ENCODE data around the gene ZBTB43. TPM values are rescaled to one million over a fixed set of nuclear protein-coding genes. Genes with fewer than 3 reads are reported as not detected.
"Not testable (repeated sequence)": the region's sequence is repeated elsewhere in the genome, so short reads cannot be mapped to it uniquely, and the experiment has no call there.

The ZBTB43 gene
- total RNA-seq, 6 donors from 2014 or later: 16.0 to 26.8 (median 19.4) TPM

DNA sequence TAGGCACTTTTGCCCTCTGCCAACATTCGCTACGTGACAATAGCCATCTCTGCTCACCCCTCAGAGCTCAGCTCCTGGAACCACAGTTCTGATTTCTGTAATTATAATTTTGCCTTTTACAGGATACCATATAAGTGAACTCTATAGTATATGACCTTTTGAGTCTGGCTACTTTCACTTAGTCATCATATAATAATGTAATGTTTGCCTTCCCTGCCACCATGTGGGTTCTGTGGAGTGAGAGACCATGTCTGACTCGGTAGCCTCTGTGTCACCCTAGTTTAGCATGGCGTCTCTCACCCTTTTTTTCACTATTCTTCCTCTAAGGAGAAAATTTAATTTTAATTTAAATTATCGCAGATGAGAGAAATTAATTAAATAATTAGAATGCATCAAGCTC is 28.9 kb upstream of the ZBTB43 start:
- Histone ChIP-seq H3K27ac (no peak overlapping the region), H3K27me3 (no peaks in the 10 kb centered on the region), H3K9me3 (no peaks in the 10 kb centered on the region), H3K4me3 (no peak overlapping the region), H3K4me1 (no peaks in the 10 kb centered on the region), H3K36me3 (no peaks in the 10 kb centered on the region)
- DNase-seq (no peak), ATAC-seq (ENCODE audit: low FRiP score in 2 of 2) (no peak)
- WGBS, 2 donors: 91 to 92% methylated on average over 5 of the region's 5 CpGs
- TF ChIP-seq POLR2AphosphoS5 (IDR thresholded peaks at IDR 0.05): no peak
- no peak for TF ChIP-seq POLR2A (IDR thresholded peaks at IDR 0.05)
- no peak for TF ChIP-seq EP300 (IDR thresholded peaks at IDR 0.05)
- TF ChIP-seq, protein P1, sequence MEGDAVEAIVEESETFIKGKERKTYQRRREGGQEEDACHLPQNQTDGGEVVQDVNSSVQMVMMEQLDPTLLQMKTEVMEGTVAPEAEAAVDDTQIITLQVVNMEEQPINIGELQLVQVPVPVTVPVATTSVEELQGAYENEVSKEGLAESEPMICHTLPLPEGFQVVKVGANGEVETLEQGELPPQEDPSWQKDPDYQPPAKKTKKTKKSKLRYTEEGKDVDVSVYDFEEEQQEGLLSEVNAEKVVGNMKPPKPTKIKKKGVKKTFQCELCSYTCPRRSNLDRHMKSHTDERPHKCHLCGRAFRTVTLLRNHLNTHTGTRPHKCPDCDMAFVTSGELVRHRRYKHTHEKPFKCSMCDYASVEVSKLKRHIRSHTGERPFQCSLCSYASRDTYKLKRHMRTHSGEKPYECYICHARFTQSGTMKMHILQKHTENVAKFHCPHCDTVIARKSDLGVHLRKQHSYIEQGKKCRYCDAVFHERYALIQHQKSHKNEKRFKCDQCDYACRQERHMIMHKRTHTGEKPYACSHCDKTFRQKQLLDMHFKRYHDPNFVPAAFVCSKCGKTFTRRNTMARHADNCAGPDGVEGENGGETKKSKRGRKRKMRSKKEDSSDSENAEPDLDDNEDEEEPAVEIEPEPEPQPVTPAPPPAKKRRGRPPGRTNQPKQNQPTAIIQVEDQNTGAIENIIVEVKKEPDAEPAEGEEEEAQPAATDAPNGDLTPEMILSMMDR (IDR thresholded peaks at IDR 0.05): no peak

DNA sequence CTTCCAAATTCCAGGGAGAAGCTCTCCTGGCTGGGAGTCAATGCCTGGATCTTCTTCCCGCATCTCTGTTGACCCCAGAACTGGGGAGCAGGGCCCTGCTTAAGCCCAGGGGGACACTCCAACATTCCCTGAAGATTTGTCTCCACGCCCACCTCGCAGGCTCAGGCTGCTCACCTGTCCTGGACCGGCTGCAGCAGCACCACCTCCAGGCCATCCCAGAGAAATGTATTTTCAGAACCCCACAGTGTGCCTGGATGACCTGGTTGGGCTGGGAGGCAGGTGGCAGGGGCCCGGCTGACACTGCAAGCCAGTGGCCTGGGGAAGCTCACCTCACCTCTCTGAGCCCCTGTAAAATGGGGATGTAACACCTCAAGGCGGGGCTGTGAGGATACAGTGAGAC is 27.1 kb upstream of the ZBTB43 start:
- ATAC-seq (ENCODE audit: low FRiP score in 2 of 2) (no peak), DNase-seq (no peak)

DNA sequence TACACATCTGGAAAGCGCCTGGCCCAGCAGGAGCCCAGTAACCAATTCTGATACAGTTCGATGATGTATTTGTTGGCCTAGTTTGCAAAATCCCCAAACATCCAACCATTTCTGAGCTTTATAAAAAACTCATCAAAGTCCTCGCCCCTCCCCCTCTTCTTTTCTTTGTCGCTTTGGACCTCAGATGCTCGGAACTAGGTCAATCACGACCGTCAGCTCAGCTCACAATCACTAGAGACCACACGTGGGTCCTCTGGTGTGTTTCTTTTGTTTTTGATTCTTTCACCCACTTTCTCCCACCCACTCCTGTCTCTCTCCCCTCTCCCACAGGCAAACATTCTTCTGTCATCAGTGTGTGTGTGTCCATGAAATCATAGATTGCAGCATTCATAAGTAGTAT is 26.7 kb upstream of the ZBTB43 start:
- ATAC-seq (ENCODE audit: low FRiP score in 2 of 2) (no peak), DNase-seq (no peak)
- H3K4me3 ChIP-seq: no peak overlapping the region
- no peaks in the 10 kb centered on the region for H3K9me3 ChIP-seq
- WGBS, 2 donors: 70 to 78% methylated on average over 7 to 8 of the region's 8 CpGs
- TF ChIP-seq, protein P1 (IDR thresholded peaks at IDR 0.05): no peak
- TF ChIP-seq EP300 (IDR thresholded peaks at IDR 0.05): no peak
- no peak for TF ChIP-seq POLR2A (IDR thresholded peaks at IDR 0.05)
- no peak for TF ChIP-seq POLR2AphosphoS5 (IDR thresholded peaks at IDR 0.05)
- H3K4me1 ChIP-seq: peaks cover 0 to 5% (median 2%) of the 10 kb centered on the region in 4 donors
- H3K27ac ChIP-seq: no peak overlapping the region
- no peaks in the 10 kb centered on the region for H3K27me3 ChIP-seq
- no peaks in the 10 kb centered on the region for H3K36me3 ChIP-seq

More for the DNA sequence above, 27.1 kb upstream of the ZBTB43 start:
- H3K9me3 ChIP-seq: no peaks in the 10 kb centered on the region
- peaks cover 0 to 5% (median 2%) of the 10 kb centered on the region in 4 donors for H3K4me1 ChIP-seq
- H3K27me3 ChIP-seq: no peaks in the 10 kb centered on the region
- WGBS, 2 donors: 22 to 55% methylated on average over 3 to 6 of the region's 6 CpGs
- no peak for TF ChIP-seq POLR2A (IDR thresholded peaks at IDR 0.05)
- TF ChIP-seq, protein P1 (IDR thresholded peaks at IDR 0.05): no peak
- TF ChIP-seq EP300 (IDR thresholded peaks at IDR 0.05): no peak
- no peak for TF ChIP-seq POLR2AphosphoS5 (IDR thresholded peaks at IDR 0.05)
- H3K36me3 ChIP-seq: no peaks in the 10 kb centered on the region
- H3K4me3 ChIP-seq: no peak overlapping the region
- no peak overlapping the region for H3K27ac ChIP-seq

- not testable (repeated sequence) for H3K36me3 ChIP-seq; ATAC-seq (ENCODE audit: low FRiP score in 2 of 2); H3K27me3 ChIP-seq; H3K27ac ChIP-seq; DNase-seq; H3K4me1 ChIP-seq; H3K4me3 ChIP-seq; H3K9me3 ChIP-seq
- WGBS, 2 donors: 91 to 93% methylated on average over 5 of the region's 5 CpGs
These were observed 26.1 kb upstream of the ZBTB43 start for GRCh38 chr9:126778696-126779095.

DNA sequence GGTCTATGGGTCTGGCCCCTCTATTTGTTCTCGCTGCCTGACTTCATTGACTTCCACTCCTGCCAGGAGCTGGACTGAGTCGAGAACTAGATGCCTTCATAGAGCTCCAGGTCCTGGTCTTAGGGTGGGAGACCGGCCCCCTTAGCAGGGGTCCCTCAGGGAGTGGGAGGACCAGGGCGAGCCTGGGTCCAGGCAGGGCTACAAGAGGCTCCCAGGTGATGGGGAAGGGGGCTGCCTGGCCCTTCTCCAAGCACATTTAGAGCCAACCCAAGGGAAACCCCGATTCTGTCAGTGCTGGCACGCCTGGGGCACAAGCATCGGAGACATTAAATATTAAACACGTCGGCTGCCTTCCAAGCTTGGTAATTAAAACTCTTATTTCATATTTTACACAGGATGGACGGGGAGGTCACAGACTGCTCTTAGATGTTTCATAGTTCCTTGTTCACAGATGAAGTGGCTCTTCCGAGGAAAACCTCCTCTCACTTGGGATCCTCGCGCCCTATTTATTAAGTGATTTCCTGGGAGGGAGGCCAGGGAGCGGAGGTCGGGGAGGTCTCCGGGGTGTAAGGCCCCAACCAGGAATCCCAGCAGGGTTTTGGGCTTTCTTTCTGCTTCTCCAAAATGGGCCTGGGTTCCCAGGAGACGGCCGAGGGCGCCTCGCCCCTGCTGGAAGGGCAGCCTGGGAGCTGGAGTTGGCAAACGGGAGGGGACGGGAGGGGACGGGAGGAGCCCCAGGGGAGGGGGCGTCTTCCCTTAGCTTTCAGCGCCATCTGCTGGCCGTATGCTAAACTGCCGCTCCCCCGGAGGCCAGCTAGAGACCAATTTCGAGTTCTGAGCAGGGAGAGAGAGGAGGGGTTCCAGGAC is 23.4 kb upstream of the ZBTB43 start:
- Histone ChIP-seq H3K36me3 (no peaks in the 10 kb centered on the region), H3K27me3 (no peaks in the 10 kb centered on the region), H3K9me3 (no peaks in the 10 kb centered on the region), H3K27ac (no peak overlapping the region), H3K4me3 (peak overlapping the region in 1 of 4 donors; percentile 6), H3K4me1 (peaks cover 0 to 5% (median 2%) of the 10 kb centered on the region in 4 donors)
- TF ChIP-seq, protein P1 (IDR thresholded peaks at IDR 0.05): peak; percentile 86 to 94 (median 91)
- no peak for TF ChIP-seq POLR2A (IDR thresholded peaks at IDR 0.05)
- WGBS, 2 donors: 32 to 41% methylated on average over 17 to 27 of the region's 29 CpGs
- ATAC-seq (ENCODE audit: low FRiP score in 2 of 2) (peak; percentile 82 to 90), DNase-seq (peak; percentile 77 to 87)
